GM19438 (cell line): ENCODE data around the gene ACP4.

Experiments
- ATAC-seq: cut with Tn5 transposase; IDR thresholded peaks from one replicate; pipeline ENCODE4 v1.9.1; 2021; ENCODE audit warnings: low read depth; ENCODE audit not compliant: unreplicated experiment

Gene ACP4

GRCh38 chr19:50820086-50820485, 29.9 kb downstream of the ACP4 start:
- ATAC-seq, result no peak

DNA sequence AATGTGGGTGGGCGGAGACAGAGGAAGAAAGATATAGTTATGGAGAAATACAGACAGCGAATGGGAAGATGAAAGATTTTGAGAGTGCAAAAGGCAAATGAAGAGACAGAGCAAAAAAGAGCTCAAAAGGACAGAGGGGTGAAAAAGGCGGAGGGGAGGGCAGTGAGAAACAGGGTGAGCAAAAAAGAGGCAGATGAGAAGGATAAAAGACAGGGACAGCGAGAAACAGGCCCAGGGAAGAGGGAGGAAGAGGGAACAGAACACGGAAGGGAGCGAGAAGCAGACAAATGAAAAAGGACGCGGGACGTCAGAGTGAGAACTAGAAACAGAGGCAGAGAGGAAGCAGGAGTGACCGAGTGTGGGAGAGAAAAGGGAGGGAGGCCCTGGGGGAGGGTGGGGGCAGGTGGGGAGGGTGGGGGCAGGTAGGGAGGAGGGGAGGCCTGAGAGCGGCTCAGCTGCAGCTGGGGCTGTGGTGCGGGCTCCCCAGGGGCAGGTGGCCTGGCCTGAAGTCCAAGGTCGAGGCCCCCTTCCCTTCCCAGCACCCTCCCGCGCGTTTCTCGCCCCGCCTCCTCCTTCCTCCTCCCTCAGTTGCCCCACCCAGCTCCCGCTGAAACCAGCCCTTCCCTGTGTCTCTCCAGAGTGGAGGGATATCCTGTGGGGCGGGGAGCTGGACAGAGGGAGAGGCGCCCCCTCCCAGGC, 30.5 kb downstream of the ACP4 start:
- ATAC-seq, result no peak

GRCh38 chr19:50821248-50821612, 31.0 kb downstream of the ACP4 start:
- ATAC-seq, result no peak

DNA sequence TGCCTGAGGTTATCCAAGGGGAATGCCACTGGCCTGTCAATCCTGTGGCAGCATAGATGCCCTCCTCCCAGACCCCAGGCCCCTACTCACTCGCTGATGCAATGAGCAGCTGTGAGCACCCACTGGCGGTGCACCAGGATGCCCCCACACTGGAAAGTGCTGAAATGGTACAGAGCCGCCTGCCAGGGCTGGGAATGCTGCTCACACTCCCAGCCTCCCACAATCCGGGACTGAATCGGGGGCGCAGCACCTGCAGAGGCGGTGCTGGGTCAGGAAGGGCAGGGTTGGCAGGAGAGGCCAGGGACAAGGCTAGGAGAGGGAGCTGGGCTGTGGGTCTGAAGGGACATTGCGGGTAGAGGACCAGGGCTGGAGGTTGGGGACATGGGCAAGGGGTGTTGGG, 31.4 kb downstream of the ACP4 start:
- ATAC-seq, result no peak

- no peak for ATAC-seq
Observed at GRCh38 chr19:50822661-50823208, 32.5 kb downstream of the ACP4 start.

- no peak for ATAC-seq
Observed at GRCh38 chr19:50823389-50824042, 33.3 kb downstream of the ACP4 start, which contains the start of gene KLK1. TSS of gene KLK1 (minus strand) at chr19:50823787. CDS start at chr19:50823748, 39 bp downstream.

DNA sequence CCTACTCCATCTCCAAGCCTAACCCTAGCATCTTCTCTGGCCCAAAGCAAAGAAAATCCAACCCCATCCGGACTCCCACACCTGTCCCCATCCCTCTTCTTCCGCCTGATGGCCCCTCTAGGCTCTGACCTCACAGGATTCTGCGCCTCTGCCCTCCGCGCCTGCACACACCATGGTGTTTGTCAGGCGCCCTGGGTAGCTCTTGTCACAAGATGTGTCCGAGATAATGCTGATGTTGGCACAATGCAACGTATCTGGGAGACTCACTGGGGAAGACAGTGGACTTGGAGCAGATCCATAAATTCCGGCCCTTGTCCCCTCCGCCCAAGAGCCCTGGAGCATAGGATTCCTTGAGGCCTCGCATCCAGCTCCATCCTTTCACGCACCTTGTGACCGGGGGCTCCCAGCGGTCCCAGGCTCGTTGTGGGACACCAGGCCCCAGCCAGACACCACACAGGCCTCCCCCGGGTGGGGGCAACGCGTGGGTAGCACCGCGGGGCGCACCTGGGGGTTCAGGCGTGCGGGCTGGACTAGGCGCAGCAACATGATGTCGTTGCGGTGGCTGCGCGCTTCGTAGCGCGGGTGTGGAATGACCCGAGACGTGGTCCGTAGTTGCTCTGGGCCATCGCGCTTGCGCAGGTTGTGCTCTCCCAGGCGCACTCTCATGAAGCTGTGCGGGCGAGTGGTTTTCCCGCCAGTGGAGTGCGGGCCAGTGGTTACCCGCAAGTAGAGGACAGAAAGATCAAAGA, 36.5 kb downstream of the ACP4 start:
- ATAC-seq, result no peak

GRCh38 chr19:50827476-50827875, 37.3 kb downstream of the ACP4 start:
- no peak for ATAC-seq

DNA sequence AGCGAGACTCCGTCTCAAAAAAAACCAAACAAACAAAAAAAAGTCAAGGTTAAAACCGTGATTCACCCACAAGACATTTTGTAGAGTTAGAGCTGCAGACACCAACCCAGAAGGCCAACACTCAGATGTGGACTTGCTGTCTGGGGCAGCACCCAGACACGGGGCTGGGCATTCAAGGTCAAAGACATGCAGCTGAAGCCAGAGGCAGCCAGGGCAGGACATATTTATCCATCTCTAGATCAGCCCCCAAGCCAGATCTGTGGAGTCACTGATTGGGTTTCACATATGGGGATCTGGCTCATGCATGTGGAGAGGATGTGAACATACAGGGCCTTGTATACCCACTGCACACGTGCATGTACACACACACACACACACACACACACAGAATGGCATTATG, 39.6 kb downstream of the ACP4 start:
- no peak for ATAC-seq

- no peak for ATAC-seq
Observed at GRCh38 chr19:50830266-50831025, 40.2 kb downstream of the ACP4 start.

- no peak for ATAC-seq
Observed at GRCh38 chr19:50831026-50831396, 40.8 kb downstream of the ACP4 start.

DNA sequence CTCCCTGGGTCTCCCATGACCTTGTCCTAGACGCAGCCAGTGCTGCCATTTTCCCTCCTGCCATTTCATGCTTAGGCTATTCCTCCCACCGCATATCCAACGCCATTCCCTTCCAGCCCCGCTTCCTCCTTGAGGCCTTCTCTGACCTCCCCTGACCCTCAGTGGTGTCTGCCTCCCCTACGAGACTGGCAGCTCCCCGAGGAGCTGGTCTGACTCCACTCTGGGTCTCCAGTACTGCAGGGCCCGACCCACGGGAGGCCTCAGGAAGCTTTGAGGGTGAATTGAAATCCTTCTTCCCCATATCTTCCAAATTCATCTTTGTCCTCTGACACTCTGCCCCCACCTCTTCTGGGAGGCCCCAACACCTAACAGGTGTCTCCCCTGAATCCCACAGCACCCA, 42.5 kb downstream of the ACP4 start:
- no peak for ATAC-seq

- no peak for ATAC-seq
Observed at GRCh38 chr19:50833117-50833801, 43.0 kb downstream of the ACP4 start, which contains the start of gene KLK15. TSS of gene KLK15 (minus strand) at chr19:50833574. CDS start at chr19:50831492, 2,082 bp downstream.

DNA sequence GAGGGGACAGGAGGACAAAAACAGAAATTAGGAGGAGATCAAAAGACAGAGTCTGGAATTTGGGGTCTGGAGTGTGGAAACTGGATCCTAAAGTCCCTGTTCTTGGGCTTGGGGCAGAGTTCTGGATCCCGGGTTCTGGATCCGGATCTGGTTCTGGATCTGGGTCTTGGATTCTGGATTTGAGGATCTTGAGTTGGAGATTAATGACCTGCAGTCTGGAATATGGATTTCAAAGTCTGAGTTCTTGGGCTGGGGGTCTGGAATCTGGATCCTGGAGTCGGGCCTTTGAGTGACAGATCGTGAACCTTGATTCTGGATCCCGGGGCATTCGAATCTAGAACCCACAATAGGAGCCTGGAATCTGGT, 43.6 kb downstream of the ACP4 start:
- ATAC-seq, result no peak

DNA sequence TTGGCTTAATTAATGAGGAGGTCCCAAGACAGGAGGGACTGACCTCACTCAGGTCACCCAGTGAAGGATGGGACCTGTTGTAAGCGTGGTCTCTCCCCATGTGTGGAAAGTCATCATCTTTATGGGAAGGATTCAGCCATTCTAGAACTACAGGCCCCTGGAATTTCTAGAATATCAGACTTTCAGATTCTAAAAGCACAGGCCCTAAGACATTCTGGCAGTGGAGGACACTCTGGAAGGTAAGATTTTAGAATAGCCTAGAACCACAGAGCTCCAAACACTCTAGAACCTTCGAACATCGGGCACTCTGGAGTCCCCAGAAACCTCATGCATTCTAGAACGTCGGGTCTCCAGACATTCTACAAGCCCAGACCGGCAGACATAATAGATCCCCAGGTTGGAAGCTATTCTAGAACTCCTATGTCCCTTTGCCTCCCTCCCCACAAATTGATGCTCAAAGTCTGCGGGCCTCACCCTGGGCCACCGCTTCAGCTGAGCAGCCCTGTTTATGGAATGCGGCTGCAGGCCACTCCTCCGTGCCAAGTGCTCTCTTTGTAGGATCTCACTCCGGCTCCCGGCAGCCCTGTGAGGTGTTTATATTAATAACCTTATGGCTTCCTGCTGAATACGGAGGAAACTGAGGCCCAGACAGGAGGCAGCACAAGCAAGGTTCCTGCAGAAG, 45.0 kb downstream of the ACP4 start:
- no peak for ATAC-seq

- ATAC-seq, result peak; percentile 83
Observed at GRCh38 chr19:50835785-50836542, 45.7 kb downstream of the ACP4 start.

GRCh38 chr19:50836543-50837195, 46.5 kb downstream of the ACP4 start:
- no peak for ATAC-seq

DNA sequence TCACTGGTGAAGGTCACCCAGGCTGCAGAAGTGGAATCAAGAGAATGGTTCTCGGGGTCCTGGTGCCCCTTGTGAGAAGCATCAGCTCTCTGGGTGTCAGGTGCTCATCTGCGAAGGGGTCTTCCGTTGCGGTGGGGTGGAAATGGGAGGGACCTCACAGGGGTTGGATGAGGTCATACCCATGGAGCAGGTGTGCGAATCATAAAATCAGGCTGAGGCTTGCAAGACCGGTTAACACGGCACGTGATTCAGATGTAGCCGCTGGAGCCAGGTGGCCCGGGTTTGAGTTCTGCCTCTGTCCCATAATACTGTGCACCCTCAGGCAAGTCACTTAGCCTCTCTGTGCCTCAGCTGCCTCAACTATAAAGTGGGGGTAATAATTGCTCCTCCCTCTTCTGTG, 47.1 kb downstream of the ACP4 start:
- no peak for ATAC-seq
